Glomerular visceral epithelial cell (primary cell): ENCODE measurements around the gene SF3A2.
"Not testable (repeated sequence)": the region's sequence is repeated elsewhere in the genome, so short reads cannot be mapped to it uniquely, and the experiment has no call there.

Experiments used
- DNase-seq: peaks from one replicate; pipeline ENCODE4 v3.0.0-alpha.2; 2016; ENCODE audit errors: extremely low spot score

SF3A2 gene

DNA sequence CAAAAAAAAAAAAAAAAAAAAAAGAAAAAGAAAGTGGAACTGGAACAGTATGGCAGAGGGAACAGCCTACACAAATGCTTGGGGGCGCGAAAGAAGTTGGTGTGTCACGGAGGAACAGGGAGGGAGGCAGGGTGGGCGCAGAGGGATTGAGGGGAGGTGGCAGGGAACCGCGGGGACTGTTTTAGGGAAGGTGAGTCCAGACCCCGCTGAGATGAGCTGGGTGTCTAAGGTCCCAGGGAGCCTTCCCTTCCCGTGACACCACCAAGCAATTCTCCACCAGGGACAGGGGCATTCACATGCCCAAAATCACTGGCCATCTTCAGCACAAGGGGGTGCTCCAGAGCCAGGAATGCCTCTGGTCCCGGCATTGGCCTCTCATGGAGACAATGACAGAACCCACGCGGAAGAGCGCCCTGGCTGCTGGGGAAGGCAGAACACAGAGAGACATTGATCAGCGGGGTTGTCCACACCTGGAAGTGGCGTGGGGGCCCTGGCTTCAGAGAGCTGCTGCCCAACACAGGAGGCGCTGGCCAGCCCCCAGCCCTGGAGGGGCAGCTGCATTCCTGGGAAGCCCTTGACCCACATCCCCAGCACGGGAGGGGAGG is 38.4 kb downstream of the SF3A2 start:
- peak; percentile 68 for DNase-seq

DNA sequence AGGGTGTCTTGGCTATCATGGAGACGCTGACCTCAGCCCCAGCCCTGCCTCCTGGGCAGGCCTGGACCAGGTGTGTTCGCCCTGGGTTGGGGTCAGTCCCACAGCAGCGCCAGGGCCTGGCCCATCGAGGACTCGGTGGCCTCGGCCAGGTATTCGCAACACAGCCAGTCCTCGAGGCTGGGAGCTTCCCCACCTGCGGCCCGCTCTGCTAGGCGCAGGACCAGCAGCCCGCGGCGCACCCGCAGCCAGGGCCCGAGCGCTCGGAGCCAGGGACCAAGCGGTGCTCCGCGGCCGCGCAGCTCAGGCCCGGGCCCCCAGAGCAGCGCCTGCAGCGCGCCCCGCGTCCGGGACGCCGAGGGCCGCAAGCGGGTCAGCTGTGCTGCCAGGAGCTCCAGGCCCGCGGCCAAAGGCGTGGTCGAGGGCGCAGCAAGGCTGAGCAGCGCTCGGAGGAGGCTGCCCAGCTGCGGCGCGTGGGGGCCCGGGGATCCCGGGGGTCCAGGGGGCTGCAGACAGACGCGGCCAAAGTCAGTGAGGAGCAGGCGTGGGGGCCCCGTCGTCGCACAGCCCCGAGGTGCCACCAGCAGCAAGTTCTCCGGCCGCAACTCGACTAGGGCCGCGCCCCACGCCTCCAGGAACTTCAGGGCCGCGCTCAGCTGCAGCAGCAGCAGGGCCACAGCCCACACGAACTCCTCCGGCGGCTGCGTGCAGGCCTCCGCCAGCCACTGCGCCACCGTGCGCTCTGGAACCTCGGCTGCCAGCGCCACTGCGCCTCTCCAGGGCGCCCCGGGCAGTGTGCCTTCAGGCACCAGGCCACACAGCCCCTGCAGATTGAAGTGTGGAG is 39.2 kb downstream of the SF3A2 start:
- no peak for DNase-seq

DNA sequence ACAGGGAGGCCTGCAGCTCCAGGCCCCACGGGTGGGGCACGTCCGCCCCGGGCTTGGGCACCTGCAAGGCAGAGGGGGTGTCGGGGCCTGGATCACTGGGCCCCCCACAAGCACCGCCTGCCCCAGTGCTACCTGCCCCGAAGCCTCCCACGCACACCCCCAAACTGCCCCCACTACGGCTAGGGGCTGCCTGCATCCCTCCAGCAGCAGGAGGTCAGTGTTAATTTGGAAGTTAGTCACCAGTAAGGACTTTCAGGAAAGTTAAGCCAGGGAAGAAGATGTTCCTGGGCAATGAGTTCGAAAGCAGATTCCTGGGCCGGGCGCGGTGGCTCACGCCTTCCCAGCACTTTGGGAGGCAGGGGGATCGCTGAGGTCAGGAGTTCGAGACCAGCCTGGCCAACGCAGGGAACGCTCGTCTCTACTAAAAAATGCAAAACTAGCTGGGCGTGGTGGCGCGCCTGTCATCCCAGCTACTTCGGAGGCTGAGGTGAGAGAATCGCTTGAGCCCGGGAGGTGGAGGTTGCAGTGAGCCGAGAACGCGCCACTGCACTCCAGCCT is 39.9 kb downstream of the SF3A2 start:
- no peak for DNase-seq

DNA sequence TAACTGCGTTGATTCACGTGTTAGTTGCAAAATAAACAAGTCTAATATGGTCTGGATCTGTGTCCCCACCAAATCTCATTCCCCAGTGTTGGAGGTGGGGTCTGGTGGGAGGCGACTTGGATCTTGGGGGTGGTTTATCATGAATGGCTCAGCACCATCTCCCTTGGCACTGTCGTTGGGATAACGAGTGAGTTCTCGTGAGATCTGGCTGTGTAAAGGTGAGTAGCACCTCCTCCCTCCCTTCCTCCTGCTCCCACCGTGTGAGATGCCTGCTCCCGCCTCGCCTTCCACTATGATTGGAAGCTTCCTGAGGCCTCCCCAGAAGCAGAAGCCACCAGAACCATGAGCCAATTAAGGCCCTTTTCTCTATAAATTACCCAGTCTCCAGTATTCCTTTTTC is 40.5 kb downstream of the SF3A2 start:
- DNase-seq, result no peak

DNA sequence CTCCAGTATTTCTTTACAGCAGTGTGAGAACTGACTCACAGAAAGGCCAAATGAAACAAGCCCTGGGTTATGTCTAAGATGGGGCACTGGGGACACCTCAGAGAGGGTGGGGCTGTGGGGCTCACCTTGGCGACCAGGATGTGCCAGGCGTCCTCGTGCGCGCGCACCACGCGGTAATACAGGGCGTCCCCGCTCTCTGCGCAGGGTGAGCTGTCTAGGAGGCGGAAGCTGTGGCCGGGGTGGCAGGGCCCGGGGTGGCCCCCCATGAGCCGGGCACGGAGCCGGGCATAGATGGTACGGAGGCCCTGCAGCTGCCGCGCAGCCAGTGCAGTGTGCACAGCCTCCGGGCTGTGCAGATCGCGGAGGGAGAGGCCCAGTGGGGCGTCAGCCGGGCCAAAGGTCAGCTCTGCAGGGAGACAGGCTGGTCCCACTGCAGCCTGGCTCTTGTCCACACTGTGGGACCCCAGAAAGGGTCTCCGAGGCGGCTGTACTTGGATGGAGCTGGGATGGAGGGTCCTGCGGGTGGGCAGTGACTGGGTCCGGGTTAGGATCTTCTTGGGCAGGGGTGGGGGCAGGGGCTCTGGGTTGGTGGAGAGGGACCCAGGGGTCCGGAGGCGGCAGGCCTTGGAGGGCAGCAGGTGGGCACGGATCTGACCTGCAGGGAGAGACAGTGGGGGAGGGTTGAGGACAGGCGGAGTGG is 42.0 kb downstream of the SF3A2 start:
- no peak for DNase-seq

DNA sequence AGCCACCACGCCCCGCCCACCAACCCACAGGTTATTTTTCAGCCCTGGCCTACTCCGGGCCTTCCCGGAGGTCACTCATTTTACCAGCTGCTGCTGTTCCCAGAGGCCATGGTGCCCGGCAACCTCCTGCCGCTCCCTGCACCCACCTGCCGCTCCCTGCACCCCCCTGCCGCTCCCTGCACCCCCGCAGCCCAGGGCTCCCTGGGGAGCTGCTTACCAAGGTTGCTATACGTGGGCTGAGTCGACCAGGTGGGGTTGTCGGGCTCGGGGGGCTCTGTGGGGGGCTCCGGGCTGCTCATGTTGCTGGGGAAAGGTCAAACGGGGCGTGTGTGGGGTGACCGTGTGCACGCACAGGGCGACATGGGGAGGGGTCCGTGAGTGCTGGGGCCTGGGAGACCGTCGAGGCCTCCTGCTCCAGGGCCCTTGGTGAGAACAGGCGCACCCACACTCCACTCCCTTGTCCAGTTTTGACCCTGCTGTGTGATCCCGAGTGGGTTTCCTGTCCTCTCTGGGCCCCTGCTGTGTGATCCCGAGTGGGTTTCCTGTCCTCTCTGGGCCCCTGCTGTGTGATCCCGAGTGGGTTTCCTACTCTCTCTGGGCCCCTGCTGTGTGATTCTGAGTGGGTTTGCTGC is 44.1 kb downstream of the SF3A2 start:
- no peak for DNase-seq

DNA sequence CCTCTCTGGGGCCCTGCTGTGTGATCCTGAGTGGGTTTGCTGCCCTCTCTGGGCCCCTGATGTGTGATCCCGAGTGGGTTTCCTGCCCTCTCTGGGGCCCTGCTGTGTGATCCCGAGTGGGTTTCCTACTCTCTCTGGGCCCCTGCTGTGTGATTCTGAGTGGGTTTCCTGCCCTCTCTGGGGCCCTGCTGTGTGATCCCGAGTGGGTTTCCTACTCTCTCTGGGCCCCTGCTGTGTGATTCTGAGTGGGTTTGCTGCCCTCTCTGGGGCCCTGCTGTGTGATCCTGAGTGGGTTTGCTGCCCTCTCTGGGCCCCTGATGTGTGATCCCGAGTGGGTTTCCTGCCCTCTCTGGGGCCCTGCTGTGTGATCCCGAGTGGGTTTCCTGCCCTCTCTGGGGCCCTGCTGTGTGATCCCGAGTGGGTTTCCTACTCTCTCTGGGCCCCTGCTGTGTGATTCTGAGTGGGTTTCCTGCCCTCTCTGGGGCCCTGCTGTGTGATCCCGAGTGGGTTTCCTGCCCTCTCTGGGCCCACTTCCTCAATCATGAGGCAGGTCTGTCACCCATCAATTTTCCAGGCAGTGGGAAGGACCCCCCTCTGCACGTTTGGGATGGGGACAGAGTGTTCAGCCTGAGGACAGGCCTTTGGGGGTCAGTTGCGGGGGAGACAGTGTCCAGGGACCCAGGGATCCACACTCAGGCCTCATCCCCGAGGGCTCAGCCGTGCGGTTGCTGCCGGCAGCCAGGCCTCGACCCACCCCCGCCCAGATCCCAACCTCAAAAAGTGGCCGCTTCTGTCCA is 44.8 kb downstream of the SF3A2 start:
- DNase-seq, result not testable (repeated sequence)

DNA sequence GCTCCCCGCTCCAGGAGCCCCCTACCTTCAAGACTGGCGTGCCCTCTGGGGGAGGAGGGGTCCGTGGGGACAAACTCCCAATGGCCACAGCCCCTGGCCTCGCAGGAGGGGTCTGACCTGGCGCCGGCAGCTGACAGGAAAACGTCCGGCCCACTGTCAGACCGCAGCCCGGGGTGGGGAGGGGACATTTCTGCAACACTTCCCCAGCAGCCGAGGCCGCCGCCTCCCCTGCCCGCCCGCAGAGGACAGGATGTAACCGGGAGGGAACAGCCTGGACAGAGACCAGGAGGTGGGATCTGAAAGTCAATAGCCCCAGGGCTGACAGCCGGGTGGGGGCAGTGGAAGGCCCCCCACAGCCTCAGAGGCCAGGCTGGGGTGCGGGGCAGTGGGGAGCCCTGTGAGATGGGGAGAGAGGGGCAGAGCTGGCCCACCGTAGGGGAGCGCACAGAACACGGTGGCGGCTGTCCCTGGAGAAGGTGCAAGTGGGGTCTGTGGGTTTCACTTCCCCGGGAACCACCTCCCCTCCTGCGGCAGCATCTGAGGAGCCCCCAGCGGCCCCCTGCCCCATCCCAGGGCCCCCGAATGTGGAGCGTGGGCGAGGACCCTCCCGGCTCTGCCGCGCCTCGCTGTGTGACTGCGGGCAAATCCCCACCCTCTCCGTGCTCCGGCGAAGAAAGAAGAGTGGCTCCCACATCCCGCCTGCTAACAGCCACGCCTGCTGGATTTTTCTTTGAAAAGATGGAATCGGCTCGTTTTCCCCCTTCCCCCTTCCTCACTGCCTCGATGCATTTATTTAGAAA is 45.6 kb downstream of the SF3A2 start, which contains the start of gene PEAK3:
Gene PEAK3, minus strand, starts transcription at position 114 of the 800 bp plus-strand sequence. CDS start 1,244 bp downstream, outside the sequence.
- DNase-seq, result peak; percentile 59

DNA sequence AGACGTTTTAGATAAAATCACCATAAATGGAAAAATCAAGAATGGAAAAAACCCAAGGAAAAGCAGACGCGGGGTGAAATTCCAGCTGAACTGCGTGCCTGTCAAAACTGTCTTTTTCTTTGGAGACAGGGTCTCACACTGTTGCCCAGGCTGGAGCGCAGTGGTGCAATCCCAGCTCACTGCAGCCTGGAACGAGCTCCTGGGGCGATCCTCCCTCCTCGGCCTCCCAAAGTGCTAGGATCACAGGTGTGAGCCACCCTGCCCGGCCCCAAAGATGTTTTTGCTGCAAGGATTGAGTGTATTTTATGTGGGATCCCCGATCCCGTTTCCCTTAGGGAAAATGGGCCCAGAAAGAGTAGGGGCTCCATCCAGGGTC is 46.2 kb downstream of the SF3A2 start:
- DNase-seq, result no peak

DNA sequence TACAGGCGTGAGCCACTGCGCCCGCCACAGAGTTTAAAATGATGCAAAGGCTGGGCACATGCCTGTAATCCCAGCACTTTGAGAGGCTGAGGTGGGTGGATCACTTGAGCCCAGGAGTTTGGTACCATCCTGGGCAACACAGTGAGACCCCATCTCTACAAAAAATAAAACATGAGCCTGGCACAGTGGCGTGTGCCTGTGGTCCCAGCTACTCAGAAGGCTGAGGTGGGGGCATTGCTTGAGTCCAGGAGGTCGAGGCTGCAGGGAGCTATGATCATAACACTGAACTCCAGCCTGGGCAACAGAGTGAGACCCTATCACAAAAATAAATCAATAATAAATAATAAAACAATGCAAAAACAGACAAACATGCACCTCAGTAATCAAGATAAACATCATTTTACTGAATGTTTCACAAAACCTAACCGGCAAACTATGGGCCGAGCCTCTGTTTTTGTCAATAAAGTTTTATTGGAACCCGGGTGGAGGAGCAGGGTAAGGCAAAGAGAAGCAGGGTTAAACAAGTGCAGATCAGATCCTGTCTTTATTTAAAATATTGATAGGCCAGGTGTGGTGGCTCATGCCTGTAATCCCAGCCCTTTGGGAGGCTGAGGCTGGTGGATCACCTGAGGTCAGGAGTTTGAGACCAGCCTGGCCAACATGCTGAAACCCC is 47.3 kb downstream of the SF3A2 start:
- no peak for DNase-seq

DNA sequence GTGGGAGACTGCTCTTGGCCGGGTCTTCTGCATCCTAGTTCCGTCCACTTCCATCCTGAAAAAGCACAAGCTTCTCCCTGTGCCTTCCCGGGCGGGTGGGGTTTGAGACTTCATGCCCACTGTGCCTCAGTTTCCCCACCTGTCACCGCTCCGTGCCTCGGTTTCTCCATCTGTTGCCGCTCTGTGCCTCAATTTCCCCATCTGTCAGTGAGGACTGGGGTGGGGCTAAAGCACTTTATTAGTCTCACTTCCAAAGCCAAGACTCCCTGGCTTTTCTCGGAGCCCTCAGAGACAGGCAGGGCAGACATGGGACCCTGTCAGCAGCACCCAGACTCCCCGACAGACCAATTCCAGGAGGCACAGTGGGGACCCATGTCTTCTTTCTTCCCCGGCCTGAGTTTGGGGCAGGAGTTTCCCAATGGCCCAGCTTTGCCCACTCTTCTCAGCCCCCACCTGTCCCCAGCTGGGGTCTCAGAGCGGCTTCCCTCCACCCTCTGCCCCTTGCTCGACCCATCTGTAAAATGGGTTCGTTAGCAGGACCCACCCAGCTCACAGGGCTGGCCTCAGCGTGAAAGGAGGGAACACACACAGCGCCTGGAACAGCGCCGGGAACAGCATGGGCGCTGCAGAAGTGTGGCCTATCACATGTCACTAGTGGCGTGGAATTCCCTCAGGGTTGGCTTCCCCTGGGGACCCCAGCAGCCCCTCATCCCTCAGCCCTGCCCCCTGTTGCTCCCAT is 49.9 kb downstream of the SF3A2 start:
- no peak for DNase-seq

DNA sequence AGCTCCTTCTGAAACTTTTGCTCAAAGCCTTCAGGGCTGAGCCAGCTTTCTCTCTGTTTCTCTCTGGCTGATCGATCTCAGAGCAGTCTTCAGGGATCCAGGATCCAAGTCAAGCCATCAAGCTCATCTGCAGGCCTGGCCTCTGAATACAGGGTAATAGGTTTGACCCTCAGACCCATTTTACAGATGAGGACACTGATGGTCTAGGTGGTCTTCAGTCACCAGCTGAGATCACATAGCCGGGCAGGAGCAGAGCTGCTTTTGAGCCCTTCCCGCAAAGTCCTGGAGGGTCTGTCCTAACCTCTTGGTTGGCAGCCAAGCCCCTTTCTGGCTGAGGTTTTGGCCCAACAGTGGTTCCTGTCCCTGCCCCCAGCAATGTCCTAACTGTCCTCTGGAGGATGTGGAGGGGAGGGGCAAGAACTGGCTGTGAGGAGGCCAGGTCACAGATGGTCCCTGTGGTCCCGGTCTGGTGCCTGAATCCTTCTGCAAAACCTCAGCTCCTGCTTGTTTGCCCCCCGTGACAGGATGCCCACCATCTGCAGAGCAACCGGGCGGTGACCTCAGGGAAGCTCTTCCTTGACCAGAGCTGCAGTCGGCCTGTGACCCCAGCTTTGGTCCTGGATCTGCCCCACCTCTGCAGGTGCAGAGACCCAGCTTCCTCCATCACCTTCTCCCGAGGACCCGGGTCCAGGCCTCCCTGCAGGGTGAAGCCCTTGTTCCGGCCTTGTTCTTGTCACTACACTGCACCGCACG is 51.1 kb downstream of the SF3A2 start:
- DNase-seq, result no peak

DNA sequence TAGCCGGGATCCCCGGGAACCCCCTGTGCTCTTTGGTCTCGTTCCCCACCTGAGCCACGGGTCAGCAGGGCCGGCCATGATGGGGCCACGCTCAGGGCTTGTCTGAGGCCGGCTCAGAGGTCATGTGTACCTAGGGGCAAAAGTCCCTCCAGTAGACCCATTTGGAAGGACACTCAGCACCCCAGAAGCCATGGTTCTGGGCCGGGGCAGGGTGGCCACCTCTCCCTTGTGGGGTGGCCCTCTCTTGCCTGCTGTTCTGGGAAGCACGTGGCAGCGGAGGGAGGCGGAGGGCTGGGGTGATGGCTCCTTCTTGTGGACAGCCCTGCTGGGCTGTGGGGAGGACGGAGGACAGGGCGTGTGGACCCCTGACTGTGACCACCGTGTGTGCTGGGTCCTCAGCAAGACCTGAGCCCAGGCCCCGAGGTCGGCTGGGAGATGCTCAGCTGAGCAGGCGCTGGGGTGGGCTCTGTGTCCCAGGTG is 51.8 kb downstream of the SF3A2 start:
- DNase-seq, result no peak

DNA sequence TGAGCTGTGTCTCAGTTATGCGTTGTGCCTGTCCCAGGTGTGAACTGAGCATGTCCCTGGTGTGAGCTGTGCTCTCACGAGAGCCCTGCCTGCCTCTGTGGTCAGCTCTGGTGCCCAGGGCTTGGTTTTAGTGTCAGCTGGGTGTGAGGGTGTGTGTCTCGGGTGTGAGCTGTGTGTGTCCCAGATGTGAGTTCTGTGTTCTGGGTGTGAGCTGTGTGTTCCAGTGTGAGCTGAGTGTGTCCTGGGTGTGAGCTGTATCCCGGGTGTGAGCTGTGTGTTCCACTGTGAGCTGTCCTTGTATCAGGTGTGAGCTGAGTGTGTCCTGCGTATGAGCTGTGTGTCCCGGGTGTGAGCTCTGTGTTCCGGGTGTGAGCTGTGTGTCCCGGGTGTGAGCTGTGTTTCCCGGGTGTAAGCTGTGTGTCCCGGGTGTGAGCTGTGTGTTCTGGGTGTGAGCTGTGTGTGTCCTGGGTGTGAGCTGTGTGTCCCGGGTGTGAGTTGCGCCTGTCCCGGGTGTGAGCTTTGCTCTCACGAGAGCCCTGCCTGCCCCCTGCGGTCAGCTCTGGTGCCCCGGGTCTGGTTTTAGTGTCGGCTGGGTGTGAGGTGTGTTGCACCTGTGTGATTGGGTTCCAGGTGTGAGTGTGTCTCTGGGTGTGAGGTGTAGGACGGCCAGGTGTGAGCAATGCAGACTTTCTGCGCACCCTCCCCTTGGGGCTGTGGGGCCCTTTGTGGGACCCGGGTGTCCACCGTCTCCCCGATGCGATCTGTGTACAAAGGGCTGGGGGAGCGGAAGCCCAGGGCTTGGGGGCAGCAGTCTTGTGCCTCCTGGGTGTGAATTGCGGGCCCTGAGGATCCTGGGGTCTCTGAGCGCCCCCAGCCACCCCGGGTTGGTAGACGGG is 52.4 kb downstream of the SF3A2 start:
- no peak for DNase-seq

DNA sequence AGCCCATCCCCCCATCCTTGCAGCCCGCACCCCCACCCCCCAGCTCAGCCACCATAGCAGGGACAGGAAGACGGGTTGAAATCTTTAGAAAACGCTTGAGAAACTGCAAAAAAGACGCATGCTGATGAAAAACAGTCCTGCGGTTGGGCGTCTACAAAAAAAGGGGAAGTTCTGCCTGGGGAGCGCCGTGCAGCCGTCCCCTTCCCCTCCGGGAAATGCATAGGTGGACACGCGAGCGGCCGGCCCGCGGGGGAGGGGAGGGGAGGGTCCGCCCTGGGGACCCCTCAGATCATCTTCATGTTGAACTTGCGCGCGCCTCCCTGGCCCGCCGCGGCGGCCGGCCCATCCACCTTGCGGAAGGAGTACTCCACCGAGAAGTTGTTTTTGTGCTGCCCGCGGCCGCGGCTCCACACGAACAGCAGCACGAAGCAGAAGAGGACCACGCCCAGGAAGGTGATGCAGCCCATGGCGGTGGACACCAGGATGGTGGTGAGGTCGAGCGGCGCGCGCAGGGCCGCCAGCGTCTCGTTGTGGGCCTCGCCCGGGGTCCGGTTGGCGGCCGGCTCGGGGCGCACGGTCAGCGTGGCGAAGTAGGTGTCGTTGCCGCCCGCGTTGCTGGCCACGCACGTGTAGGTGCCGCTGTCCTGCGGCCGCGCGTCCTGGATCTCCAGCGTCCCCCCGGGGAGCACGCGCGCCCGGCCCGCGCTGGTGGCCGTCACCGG is 53.3 kb downstream of the SF3A2 start:
- DNase-seq, result no peak

DNA sequence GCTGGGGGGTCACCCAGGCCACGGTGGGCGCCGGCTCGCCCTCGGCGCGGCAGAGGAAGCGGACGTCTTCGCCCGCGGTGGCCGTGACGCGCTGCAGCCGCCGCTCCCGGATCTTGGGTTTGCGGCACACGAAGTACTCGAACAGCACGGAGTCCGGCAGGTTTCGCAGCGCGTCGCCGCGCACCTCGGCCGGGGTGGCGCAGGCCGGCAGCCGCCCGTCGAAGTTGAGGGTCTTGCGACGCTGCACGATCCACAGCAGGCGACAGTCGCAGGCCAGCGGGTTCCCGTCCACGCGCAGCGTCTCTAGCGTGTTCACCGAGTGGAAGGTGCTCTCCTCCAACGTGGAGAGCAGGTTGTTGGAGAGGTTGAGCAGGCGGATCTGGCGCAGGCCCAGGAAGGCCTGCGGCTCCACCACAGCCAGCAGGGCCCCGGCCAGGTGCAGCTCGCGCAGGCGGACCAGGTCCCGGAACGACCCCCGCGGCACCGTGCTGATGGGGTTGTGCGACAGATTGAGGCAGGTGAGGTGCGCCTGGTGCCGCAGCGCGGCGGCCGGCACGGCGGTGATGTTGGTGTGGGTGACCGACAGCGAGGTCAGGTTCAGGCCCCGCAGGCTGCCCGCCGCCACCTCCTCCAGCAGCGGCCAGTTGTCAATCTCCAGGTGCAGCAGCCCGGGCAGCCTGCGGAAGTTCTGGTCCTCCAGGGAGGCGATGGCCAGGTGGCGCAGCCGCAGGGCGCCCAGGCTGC is 54.0 kb downstream of the SF3A2 start:
- DNase-seq, result no peak
